Measurements from ENCODE around the gene TEX2.

TEX2 gene

GRCh38 chr17:64161380-64162176 is 101.5 kb downstream of the TEX2 start:
- no peak for DNase-seq (ENCODE audit: low read depth in 1 of 2, low spot score in 1 of 2)
- TF ChIP-seq SPI1 (IDR thresholded peaks at IDR 0.05; ENCODE audit: borderline replicate concordance, low read depth): no peak
- no peak for TF ChIP-seq REST (IDR thresholded peaks at IDR 0.05; ENCODE audit: insufficient replicate concordance, low read depth)
- no peak for TF ChIP-seq CTCF (IDR thresholded peaks at IDR 0.05; ENCODE audit: insufficient read depth, low read length)
- no peak for TF ChIP-seq POLR2AphosphoS5 (IDR thresholded peaks at IDR 0.05; ENCODE audit: low read depth)
- TF ChIP-seq GABPA (IDR thresholded peaks at IDR 0.05; ENCODE audit: low read depth): no peak
- Histone ChIP-seq H3K27ac (replicated peaks) (no peak overlapping the region), H3K27me3 (ENCODE audit: insufficient read depth, poor library complexity, severe bottlenecking) (no peaks in the 10 kb centered on the region), H3K4me3 (replicated peaks; ENCODE audit: insufficient read depth, low read length) (no peak overlapping the region)

GRCh38 chr17:64160378-64160777 is 102.7 kb downstream of the TEX2 start:
- Histone ChIP-seq H3K27ac (replicated peaks) (no peak overlapping the region), H3K27me3 (ENCODE audit: insufficient read depth, poor library complexity, severe bottlenecking) (no peaks in the 10 kb centered on the region), H3K4me3 (replicated peaks; ENCODE audit: insufficient read depth, low read length) (no peak overlapping the region)
- TF ChIP-seq GABPA (IDR thresholded peaks at IDR 0.05; ENCODE audit: low read depth): no peak
- no peak for TF ChIP-seq SPI1 (IDR thresholded peaks at IDR 0.05; ENCODE audit: borderline replicate concordance, low read depth)
- no peak for TF ChIP-seq REST (IDR thresholded peaks at IDR 0.05; ENCODE audit: insufficient replicate concordance, low read depth)
- no peak for TF ChIP-seq POLR2AphosphoS5 (IDR thresholded peaks at IDR 0.05; ENCODE audit: low read depth)
- no peak for TF ChIP-seq CTCF (IDR thresholded peaks at IDR 0.05; ENCODE audit: insufficient read depth, low read length)
- no peak for DNase-seq (ENCODE audit: low read depth in 1 of 2, low spot score in 1 of 2)

- no peaks in the 10 kb centered on the region for H3K27me3 ChIP-seq (ENCODE audit: insufficient read depth, poor library complexity, severe bottlenecking)
- no peak for DNase-seq (ENCODE audit: low read depth in 1 of 2, low spot score in 1 of 2)
- no peak for TF ChIP-seq POLR2AphosphoS5 (IDR thresholded peaks at IDR 0.05; ENCODE audit: low read depth)
- TF ChIP-seq REST (IDR thresholded peaks at IDR 0.05; ENCODE audit: insufficient replicate concordance, low read depth): no peak
- TF ChIP-seq GABPA (IDR thresholded peaks at IDR 0.05; ENCODE audit: low read depth): no peak
- no peak for TF ChIP-seq SPI1 (IDR thresholded peaks at IDR 0.05; ENCODE audit: borderline replicate concordance, low read depth)
- no peak for TF ChIP-seq CTCF (IDR thresholded peaks at IDR 0.05; ENCODE audit: insufficient read depth, low read length)
- H3K4me3 ChIP-seq (replicated peaks; ENCODE audit: insufficient read depth, low read length): no peak overlapping the region
- no peak overlapping the region for H3K27ac ChIP-seq (replicated peaks)
Observed at GRCh38 chr17:64158831-64159590, 104.0 kb downstream of the TEX2 start.

All from HL-60 (cell line).